Measurements from ENCODE around the gene CEP76.
A peak's percentile ranks its signal among the peaks of the same experiment; 100 is the strongest.

- TF ChIP-seq CTCF (IDR thresholded peaks at IDR 0.05 in 2 of 3, conservative IDR thresholded peaks at IDR 0.05 in 1 of 3; ENCODE audit: borderline replicate concordance in 1 of 3, insufficient read depth in 1 of 3, low read depth in 2 of 3, low read length in 2 of 3) (no peak), EZH2phosphoT487 (IDR thresholded peaks at IDR 0.05; ENCODE audit: borderline replicate concordance) (no peak), CEBPB (IDR thresholded peaks at IDR 0.05; ENCODE audit: low read depth) (no peak), YY1 (IDR thresholded peaks at IDR 0.05; ENCODE audit: extremely low read depth, insufficient replicate concordance, low read depth, low read length) (no peak), EZH2 (IDR thresholded peaks at IDR 0.05) (no peak), POLR2AphosphoS5 (IDR thresholded peaks at IDR 0.05; ENCODE audit: low read depth, low read length) (peak; percentile 94), JUND (IDR thresholded peaks at IDR 0.05) (peak; percentile 13; the same call in 1 of the 2 replicates), POLR2A (IDR thresholded peaks at IDR 0.05; ENCODE audit: borderline replicate concordance, extremely low read depth, insufficient read depth, insufficient read length) (peak; percentile 64), REST (IDR thresholded peaks at IDR 0.05; ENCODE audit: low read depth) (no peak), SP1 (IDR thresholded peaks at IDR 0.05; ENCODE audit: low read depth) (peak; percentile 56), FOSL1 (IDR thresholded peaks at IDR 0.05; ENCODE audit: low read depth) (0 out of 2 replicates have a peak, but pooled peaks have one; percentile 24), SRF (IDR thresholded peaks at IDR 0.05; ENCODE audit: low read depth) (no peak), EGR1 (IDR thresholded peaks at IDR 0.05; ENCODE audit: low read depth) (no peak)
- TF ChIP-seq, protein P1, sequence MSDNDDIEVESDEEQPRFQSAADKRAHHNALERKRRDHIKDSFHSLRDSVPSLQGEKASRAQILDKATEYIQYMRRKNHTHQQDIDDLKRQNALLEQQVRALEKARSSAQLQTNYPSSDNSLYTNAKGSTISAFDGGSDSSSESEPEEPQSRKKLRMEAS (IDR thresholded peaks at IDR 0.05): peak; percentile 68
These were observed at the start of gene CEP76, which contains the start of gene PSMG2 for GRCh38 chr18:12702221-12703095.
